Activated CD4-positive, alpha-beta memory T cell treated with anti-CD3 and anti-CD28 coated beads for 36 hours (primary cell): ENCODE data around the gene TSKS. TPM values are rescaled to one million over a fixed set of nuclear protein-coding genes. Genes with fewer than 3 reads are reported as not detected.

Experiments
- CTCF ChIA-PET: fragments of 350-600 bp; sonication (Branson Sonifier 250); formaldehyde crosslinking; loops from one replicate; lab custom pipeline; 2021; ENCODE audit warnings: antibody characterized with exemption, inconsistent platforms; lab: Charles Lee
- POLR2A ChIA-PET: fragments of 350-600 bp; sonication (Branson Sonifier 250); formaldehyde crosslinking; loops from one replicate; lab custom pipeline; 2021; ENCODE audit warnings: antibody characterized with exemption; lab: Charles Lee
- DNase-seq: peaks from one replicate; pipeline ENCODE4 v3.0.0-alpha.2; 2020
- H3K27ac Mint-ChIP-seq: one replicate; pipeline ENCODE4 v1.8.0; 2021; ENCODE audit warnings: mixed read lengths
- H3K27me3 Mint-ChIP-seq: one replicate; pipeline ENCODE4 v1.8.0; 2021; ENCODE audit warnings: mixed read lengths
- H3K36me3 Mint-ChIP-seq: one replicate; pipeline ENCODE4 v1.8.0; 2021; ENCODE audit warnings: mixed read lengths
- H3K4me1 Mint-ChIP-seq: one replicate; pipeline ENCODE4 v1.8.0; 2021; ENCODE audit warnings: low read depth, mixed read lengths
- H3K4me3 Mint-ChIP-seq: one replicate; pipeline ENCODE4 v1.8.0; 2021; ENCODE audit warnings: mild to moderate bottlenecking, mixed read lengths
- H3K9me3 Mint-ChIP-seq: one replicate; pipeline ENCODE4 v1.8.0; 2021; ENCODE audit warnings: mixed read lengths
- intact Hi-C: fragments of 100-400 bp; cut with micrococcal nuclease; formaldehyde crosslinking; loops from one replicate; pipeline ENCODE4 v1.15.1; 2023
- total RNA-seq, 2 experiments: library from RNA; stranded (reverse); gene quantifications; one replicate each; pipeline ENCODE4 v1.2.3, GENCODE V29; 2021

Gene TSKS
- total RNA-seq, 2 experiments from 2014 or later, result 0.40 to 0.63 TPM

DNA sequence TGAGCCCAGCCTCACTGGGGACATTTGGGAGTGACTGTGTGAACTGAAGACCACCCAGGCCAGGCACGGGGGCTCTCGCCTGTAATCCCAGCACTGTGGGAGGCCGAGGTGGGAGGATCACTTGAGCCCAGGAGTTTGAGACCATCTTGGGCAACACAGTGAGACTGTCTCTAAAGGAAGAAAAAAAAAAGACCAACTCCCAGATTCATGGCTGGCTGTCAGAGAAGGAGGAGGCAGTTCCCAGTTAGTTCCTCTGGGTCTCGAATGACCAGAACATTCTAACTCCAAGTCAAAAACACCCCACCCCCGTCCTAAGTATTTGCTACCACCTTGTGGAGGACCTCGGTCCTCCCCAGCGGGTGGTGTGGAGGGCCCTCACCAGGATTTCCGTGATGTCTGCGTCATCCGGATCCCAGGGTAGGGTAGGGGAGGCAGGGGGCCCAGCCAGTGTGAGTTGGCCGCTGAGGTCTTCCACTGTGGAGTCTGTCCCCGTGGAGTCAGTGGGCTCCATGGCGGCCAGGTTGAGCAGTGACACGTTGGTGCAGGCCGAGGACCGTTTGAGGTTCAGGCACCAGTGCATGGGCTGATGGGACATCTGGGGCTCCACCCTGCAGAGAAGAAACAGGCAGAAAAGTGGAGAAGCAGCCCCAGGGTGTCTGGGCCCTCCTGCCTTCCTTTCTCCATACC, 1.3 kb downstream of the TSKS start:
- H3K36me3 Mint-ChIP-seq, result peaks cover 3% of the 10 kb centered on the region
- POLR2A ChIA-PET, result no interaction called here
- intact Hi-C loops, result no loop called here
- DNase-seq, result peak; percentile 17
- H3K9me3 Mint-ChIP-seq, result no peaks in the 10 kb centered on the region
- CTCF ChIA-PET, result no interaction called here
- no peak overlapping the region for H3K4me3 Mint-ChIP-seq
- H3K27ac Mint-ChIP-seq, result no peak overlapping the region
- H3K4me1 Mint-ChIP-seq, result peaks cover 13% of the 10 kb centered on the region
- H3K27me3 Mint-ChIP-seq, result no peaks in the 10 kb centered on the region

DNA sequence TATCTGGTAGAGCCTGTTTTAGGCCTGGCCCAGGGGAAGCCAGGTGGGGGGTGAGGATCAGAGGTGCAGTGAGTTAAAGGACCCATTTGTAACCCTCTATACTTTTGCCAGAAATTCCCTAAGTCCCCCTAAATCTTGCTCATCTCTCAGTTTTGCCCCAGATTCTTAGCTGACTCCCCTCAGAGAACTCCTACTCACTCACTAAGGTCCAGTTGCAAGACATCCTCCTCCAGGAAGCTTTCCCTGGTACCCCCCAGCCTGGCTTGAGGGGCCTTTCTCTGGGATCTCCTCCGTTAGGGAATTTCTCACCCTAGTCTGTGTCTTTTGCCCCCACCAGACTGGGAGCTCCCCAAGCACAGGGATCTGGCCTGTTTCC, 1.9 kb downstream of the TSKS start:
- peaks cover under 1% of the 10 kb centered on the region for H3K9me3 Mint-ChIP-seq
- peaks cover 9% of the 10 kb centered on the region for H3K4me1 Mint-ChIP-seq
- intact Hi-C loops, result no loop called here
- H3K4me3 Mint-ChIP-seq, result no peak overlapping the region
- CTCF ChIA-PET, result interaction anchor here (0.8 kb wide), 1 partner anchor 12 kb away, joined by 3 read pairs; no protein-coding TSS in a partner anchor
- H3K36me3 Mint-ChIP-seq, result no peaks in the 10 kb centered on the region
- no peak for DNase-seq
- POLR2A ChIA-PET, result no interaction called here
- H3K27me3 Mint-ChIP-seq, result no peaks in the 10 kb centered on the region
- H3K27ac Mint-ChIP-seq, result no peak overlapping the region

DNA sequence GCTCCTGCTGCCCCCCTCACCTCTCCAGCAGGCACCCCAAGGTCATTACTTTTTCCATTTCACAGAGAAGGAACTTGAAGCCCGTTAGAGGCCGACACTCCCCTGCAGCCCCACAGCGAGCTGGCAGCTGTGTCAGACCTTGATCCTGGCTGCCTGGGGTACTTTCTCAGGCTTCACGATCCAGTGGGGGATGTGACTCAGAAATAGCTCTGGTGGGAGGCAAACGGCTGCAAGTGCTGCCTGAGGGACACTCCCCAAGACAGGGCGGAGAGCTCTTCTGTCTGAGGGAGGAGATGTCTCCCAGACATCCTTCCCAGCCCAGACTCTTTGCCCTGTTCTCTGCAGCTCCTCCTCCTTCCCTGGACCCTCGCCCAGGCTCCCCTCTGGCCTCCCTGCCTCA, 4.8 kb downstream of the TSKS start:
- Mint-ChIP-seq H3K27ac (no peak overlapping the region), H3K27me3 (no peaks in the 10 kb centered on the region), H3K9me3 (peaks cover 8% of the 10 kb centered on the region), H3K4me3 (no peak overlapping the region), H3K4me1 (no peaks in the 10 kb centered on the region), H3K36me3 (no peaks in the 10 kb centered on the region)
- CTCF ChIA-PET, result no interaction called here
- POLR2A ChIA-PET, result no interaction called here
- intact Hi-C loops, result no loop called here
- no peak for DNase-seq

DNA sequence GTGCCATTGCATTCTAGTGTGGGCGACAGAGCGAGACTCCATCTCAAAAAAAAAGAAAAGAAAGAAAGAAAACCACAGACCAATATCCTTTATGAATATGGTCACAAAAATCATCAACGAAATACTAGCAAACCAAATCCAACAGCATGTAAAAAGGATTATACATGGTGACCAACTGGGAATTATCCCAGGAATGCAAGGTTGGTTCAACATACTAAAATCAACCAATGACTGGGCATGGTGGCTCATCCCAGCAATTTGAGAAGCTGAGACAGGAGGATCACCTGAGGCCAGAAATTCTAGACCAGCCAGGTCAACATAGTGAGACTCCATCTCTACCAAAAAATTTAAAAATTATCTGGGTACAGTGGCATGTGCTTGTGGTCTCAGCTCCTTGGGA, 7.2 kb downstream of the TSKS start:
- H3K27me3 Mint-ChIP-seq, result no peaks in the 10 kb centered on the region
- POLR2A ChIA-PET, result no interaction called here
- H3K4me1 Mint-ChIP-seq, result no peaks in the 10 kb centered on the region
- H3K9me3 Mint-ChIP-seq, result peaks cover 8% of the 10 kb centered on the region
- H3K4me3 Mint-ChIP-seq, result no peak overlapping the region
- intact Hi-C loops, result no loop called here
- CTCF ChIA-PET, result no interaction called here
- H3K36me3 Mint-ChIP-seq, result no peaks in the 10 kb centered on the region
- no peak overlapping the region for H3K27ac Mint-ChIP-seq
- DNase-seq, result no peak

DNA sequence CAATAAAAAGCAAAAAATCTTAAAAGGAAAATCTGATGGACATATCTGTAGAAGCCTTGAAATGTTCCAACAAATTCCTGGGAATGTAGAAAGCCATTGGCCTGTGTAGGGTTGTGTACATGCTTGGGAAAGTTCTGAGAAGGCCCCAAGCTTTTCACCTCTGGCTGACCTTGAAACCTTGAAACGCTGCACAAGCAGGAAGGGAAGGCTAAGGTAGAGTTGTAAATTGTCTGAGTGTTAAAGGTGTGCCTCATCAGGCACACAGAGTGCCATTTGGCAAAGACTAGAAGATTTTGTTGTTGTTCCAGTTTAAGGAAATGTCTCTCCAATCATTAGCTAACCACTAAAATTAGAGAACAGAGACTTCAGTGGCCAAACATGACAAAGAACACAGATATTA, 10.4 kb downstream of the TSKS start:
- Mint-ChIP-seq H3K27ac (no peak overlapping the region), H3K9me3 (peaks cover 8% of the 10 kb centered on the region), H3K27me3 (peaks cover 2% of the 10 kb centered on the region), H3K36me3 (no peaks in the 10 kb centered on the region), H3K4me1 (no peaks in the 10 kb centered on the region), H3K4me3 (no peak overlapping the region)
- ChIA-PET POLR2A (no interaction called here), CTCF (no interaction called here)
- intact Hi-C loops, result no loop called here
- DNase-seq, result no peak

DNA sequence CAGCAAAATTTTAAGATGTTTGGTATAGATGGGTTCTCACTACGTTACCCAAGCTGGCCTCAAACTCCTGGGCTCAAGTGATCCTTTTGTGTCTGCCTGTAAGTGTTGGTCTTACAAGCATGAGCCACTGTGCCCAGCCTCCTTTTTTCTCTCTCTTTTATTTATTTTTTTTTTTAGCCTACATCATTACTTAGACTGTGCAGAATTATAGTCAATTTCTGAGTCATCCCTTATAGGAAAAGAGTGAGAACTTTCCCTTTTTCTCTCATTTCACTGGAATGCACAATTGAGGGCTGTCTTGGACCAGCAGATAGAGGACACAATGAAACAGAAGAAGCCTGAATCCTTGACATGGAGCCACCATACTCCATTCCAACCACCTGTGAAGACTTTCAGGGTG, 13.3 kb downstream of the TSKS start:
- H3K4me1 Mint-ChIP-seq, result no peaks in the 10 kb centered on the region
- H3K36me3 Mint-ChIP-seq, result no peaks in the 10 kb centered on the region
- H3K4me3 Mint-ChIP-seq, result no peak overlapping the region
- no peak for DNase-seq
- ChIA-PET CTCF (interaction anchor here (0.6 kb wide), 1 partner anchor 128 kb away, joined by 3 read pairs; no protein-coding TSS in a partner anchor), POLR2A (no interaction called here)
- intact Hi-C loops, result no loop called here
- peaks cover 2% of the 10 kb centered on the region for H3K27me3 Mint-ChIP-seq
- H3K27ac Mint-ChIP-seq, result no peak overlapping the region
- H3K9me3 Mint-ChIP-seq, result no peaks in the 10 kb centered on the region

DNA sequence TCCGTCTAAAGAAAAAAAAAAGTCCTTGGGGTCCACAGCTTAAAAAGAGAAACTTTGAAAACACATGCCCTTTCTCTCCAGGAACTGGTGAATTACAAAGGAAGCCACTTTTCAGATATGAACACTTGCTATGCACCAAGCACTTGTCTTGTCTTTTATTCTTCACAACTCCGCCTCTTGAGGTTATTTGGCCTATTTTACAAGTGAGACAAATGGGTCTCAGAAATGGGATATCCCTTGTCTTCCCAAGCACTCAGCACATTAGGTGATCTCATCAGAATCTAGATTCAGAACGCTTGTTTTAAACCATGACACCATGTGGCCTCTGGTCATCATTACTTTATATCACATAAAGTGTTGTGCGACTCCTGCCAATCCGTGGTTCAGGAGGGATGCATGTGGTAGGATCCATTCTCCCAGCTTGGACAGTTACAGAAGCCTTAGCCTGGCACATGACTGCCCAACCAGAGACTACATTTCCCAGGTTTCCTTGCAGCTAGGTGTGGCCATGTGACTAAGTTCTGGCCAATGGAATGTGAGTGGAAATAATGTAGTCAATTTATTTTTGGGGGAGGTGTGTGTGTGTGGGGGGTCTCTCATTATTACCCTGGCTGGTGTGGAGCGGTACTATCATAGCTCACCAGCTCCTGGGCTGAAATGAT, 13.9 kb downstream of the TSKS start:
- H3K4me1 Mint-ChIP-seq, result no peaks in the 10 kb centered on the region
- H3K27me3 Mint-ChIP-seq, result peaks cover 2% of the 10 kb centered on the region
- no peaks in the 10 kb centered on the region for H3K36me3 Mint-ChIP-seq
- H3K9me3 Mint-ChIP-seq, result no peaks in the 10 kb centered on the region
- H3K27ac Mint-ChIP-seq, result no peak overlapping the region
- H3K4me3 Mint-ChIP-seq, result no peak overlapping the region
- intact Hi-C loops, result no loop called here
- ChIA-PET POLR2A (no interaction called here), CTCF (no interaction called here)
- DNase-seq, result no peak

DNA sequence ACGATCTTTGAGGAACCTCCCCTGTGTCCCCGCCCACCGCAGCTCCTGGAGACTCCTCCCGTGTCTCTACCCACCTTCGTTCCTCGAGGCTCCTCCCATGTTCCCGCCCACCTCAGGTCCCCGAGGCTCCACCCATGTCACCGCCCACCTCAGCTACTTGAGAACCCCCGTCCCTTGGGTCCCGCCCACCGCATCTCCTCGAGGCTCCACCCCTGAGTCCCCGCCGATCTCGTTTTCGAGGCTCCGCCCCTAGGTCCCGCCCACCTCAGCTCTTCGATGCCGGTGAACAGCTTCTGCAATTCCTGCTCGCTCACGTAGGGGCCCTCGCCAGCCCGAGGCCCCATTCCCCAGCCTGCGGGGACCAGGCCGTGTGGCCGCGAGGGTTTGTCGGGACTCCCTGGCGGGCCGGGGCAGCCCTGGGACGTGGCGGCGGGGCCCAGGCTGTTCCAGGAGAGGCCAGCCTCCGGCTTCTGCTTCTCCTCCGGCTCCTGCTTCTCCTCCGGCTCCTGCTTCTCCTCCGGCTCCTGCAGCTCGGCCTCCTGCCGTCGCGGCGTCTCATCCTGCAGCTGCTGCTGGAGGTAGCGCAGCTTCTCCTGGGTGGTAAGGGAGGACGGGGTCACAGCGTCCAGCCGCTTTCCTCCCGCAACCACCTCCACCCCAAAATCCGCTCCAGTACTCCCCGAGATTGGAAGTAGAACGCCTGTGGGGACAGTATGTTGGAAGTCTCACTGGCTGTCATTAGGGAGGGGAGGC, 16.7 kb downstream of the TSKS start:
- POLR2A ChIA-PET, result interaction anchor here (0.6 kb wide), 1 partner anchor 18 kb away, joined by 3 read pairs; no protein-coding TSS in a partner anchor

DNA sequence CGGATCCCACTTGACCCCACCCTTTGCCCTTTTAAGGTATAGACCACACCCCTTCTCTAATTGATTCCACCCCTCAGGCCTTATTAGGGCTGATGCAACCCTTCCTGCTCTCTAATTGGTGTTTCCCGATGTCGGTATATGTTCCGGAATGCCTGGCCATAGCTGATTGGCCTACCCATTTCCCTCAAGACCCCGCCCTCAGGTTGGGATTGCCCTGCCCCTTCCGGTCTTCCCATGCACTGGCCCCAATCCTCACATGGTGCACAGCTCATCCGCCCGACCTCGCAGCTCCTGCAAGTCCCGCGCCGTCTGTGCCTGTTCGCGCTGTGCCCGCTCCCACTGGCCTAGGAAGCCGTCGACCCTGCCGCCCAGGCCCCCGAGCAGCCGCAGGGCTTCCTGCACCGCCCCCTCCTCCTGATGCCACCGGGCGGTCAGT, 18.1 kb downstream of the TSKS start:
- no peak for DNase-seq
- no peak overlapping the region for H3K4me3 Mint-ChIP-seq
- H3K36me3 Mint-ChIP-seq, result no peaks in the 10 kb centered on the region
- H3K27ac Mint-ChIP-seq, result no peak overlapping the region
- no peaks in the 10 kb centered on the region for H3K9me3 Mint-ChIP-seq
- POLR2A ChIA-PET, result no interaction called here
- CTCF ChIA-PET, result no interaction called here
- no peaks in the 10 kb centered on the region for H3K4me1 Mint-ChIP-seq
- no peaks in the 10 kb centered on the region for H3K27me3 Mint-ChIP-seq
- intact Hi-C loops, result no loop called here

More for the DNA sequence above, 16.7 kb downstream of the TSKS start:
- intact Hi-C loops, result no loop called here
- Mint-ChIP-seq H3K27me3 (peaks cover 2% of the 10 kb centered on the region), H3K4me3 (no peak overlapping the region), H3K27ac (no peak overlapping the region), H3K4me1 (no peaks in the 10 kb centered on the region), H3K36me3 (no peaks in the 10 kb centered on the region), H3K9me3 (no peaks in the 10 kb centered on the region)
- CTCF ChIA-PET, result interaction anchor here (0.7 kb wide), 1 partner anchor 1328 kb away, joined by 3 read pairs; no protein-coding TSS in a partner anchor
- peak; percentile 66 for DNase-seq

DNA sequence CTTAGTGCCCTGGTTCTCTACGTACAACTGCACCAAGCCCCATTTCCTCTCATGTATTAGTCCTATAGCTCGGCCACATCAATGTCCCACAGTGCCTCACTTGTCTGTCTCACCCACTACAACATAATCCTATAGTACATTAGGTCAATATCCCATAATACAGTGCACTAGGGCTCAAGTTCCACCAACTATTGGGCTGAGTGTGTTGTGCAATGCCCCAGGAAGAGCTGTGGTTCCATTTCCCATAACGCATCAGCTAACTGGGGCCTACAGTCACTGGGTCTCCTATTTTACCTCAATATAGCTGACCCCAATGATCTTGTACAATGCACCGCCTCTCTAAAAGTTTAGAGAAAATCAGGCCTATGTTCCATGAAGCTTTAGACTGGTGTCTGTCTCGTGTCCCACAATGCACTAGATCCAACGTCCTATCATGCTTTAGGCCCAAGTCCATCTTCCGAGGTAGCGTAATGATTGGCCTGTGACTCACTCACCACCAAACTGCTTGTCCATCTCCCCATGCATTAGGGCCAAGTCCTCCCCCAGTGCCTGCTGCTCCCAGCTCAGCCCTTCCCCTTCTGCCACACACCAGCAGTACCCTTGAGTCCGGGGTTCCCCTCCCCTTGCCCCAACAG, 21.8 kb downstream of the TSKS start:
- H3K4me3 Mint-ChIP-seq, result no peak overlapping the region
- H3K27me3 Mint-ChIP-seq, result no peaks in the 10 kb centered on the region
- DNase-seq, result no peak
- H3K9me3 Mint-ChIP-seq, result no peaks in the 10 kb centered on the region
- H3K4me1 Mint-ChIP-seq, result no peaks in the 10 kb centered on the region
- no peak overlapping the region for H3K27ac Mint-ChIP-seq
- ChIA-PET CTCF (no interaction called here), POLR2A (no interaction called here)
- no peaks in the 10 kb centered on the region for H3K36me3 Mint-ChIP-seq
- intact Hi-C loops, result no loop called here

DNA sequence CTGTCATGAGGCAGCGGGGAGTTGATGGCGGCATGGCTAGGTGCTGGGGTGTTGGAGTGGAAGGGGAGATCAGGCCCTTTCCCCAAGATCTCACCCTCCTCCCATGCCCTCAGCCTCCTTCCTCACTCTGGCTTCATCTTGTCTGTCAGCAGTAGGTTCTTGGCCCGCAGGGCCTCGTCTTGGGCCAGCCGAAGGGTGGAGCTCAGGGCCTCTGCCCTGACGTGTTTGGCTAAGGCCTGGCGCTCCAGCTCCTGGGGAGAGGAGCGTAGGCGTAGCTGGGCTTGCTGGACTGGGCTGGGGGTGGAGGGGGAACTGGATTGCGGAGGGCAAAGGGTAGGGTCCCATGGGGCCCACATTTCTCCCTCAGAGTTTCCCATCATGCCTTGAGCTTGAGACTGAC, 23.2 kb downstream of the TSKS start:
- no peaks in the 10 kb centered on the region for H3K36me3 Mint-ChIP-seq
- H3K4me3 Mint-ChIP-seq, result no peak overlapping the region
- ChIA-PET CTCF (no interaction called here), POLR2A (no interaction called here)
- H3K27me3 Mint-ChIP-seq, result no peaks in the 10 kb centered on the region
- H3K27ac Mint-ChIP-seq, result no peak overlapping the region
- intact Hi-C loops, result no loop called here
- H3K4me1 Mint-ChIP-seq, result no peaks in the 10 kb centered on the region
- no peak for DNase-seq
- H3K9me3 Mint-ChIP-seq, result no peaks in the 10 kb centered on the region

DNA sequence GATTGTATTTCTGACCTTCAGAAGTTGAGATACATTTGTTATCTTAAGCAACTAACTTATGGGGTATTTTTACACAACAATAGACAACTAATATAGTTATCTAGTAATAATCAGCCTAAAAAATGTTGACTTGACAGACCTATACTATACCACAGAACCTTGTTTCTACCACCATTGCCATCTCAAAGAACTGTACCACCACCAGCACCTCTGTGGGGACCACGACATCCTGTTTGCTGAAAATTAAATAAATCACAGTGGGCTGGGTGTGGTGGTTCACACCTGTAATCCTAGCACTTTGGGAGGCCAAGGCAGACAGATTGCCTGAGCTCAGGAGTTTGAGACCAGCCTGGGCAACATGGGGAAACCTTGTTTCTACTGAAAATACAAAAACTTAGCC, 24.0 kb downstream of the TSKS start:
- POLR2A ChIA-PET, result no interaction called here
- H3K9me3 Mint-ChIP-seq, result no peaks in the 10 kb centered on the region
- H3K4me1 Mint-ChIP-seq, result no peaks in the 10 kb centered on the region
- intact Hi-C loops, result no loop called here
- H3K27me3 Mint-ChIP-seq, result no peaks in the 10 kb centered on the region
- H3K4me3 Mint-ChIP-seq, result no peak overlapping the region
- H3K27ac Mint-ChIP-seq, result no peak overlapping the region
- DNase-seq, result no peak
- CTCF ChIA-PET, result no interaction called here
- H3K36me3 Mint-ChIP-seq, result no peaks in the 10 kb centered on the region
